T follicular helper cell (primary cell): Measurements from ENCODE around the gene ADORA1.

Experiments used
- DNase-seq: peaks from one replicate; pipeline ENCODE4 v3.0.0-alpha.2; 2020; ENCODE audit warnings: low read depth

The ADORA1 gene

DNA sequence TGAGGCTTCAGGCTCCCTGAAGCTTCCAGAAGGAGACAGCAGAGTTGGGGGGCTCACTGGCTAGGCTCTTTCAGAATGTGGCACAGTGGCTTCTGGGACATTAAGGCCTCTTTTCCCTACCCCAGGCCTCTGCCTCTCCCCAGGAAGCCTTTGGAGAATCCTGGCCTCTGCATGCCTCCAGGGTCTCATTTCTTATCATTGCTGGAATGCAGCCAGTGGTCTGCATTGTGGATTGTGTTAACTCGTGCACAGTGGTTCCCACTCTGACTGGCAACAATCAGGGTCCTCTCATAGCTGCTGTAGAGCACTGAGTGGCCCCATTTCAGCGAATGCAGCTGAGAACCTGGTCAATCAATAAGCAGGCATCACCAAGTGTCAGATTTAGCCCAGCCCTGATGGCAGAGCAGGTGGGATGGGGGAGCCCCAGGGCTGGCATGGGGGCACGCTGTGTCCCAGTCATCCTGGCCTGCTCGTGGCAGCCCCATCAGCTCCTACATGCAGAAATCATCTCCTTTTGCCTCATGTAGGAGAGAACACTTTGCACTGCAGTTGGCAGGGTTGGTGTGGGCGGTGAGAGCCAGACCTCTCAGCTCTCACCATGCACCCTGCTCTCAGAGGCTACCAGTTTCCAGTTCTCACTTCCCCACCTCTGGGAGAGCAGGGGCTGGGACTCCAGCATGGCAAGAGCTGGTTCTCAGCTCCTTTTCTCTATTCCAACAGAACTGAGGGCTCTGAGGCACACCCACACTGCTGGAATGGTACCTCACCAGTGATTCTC, 13.4 kb downstream of the ADORA1 start:
- DNase-seq = no peak

DNA sequence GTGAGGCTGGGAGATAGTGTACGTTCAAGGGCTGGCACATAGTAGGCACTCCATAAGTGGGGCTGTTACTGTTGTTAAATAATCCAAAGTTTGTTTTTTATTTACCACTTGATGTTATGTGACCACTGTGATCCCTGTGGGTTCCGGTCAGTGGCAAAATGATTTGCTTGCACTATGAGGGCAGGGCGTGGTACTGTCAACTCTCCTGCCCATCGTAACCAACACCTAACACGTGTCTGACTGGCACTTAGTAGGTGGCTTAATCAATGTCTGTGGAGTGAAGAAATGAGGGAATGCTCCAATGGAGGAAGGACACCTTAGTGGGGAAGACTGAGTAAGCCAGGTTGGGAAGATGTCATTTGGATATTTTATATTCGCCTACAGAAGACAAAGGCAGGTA, 14.6 kb downstream of the ADORA1 start:
- no peak for DNase-seq

DNA sequence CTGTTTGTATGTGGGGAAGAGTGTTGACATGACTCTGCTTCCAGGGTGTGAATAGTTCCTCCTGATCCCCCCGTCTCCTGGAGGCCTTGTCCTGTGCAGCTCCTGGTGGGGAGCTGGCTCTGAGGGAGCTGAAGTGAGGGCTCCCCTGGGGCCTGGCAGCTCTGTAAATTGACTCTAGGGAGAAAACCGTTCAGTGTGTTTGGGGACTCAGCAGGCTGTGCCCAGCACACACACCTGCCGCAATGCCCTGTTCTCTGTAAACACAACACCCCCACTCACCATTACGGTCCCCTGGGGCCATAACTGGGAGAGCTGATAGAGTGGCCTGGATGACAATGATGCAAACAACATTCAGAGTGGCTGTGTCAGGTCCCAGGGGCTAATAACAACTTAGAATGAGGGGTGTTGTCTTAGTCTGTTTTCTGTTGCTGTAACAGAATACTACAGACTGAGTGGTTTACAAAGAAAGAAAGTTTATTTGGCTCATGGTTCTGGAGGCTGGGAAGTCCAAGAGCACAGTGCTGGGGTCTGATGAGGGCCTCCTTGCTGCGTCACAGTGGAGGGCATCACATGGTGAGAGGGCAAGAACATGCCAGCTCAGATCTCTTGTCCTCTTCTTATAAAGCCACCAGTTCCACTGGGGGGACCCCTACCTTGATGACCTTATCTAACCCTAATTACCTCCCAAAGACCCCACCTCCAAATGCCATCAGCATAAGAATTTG, 15.3 kb downstream of the ADORA1 start:
- DNase-seq = no peak

DNA sequence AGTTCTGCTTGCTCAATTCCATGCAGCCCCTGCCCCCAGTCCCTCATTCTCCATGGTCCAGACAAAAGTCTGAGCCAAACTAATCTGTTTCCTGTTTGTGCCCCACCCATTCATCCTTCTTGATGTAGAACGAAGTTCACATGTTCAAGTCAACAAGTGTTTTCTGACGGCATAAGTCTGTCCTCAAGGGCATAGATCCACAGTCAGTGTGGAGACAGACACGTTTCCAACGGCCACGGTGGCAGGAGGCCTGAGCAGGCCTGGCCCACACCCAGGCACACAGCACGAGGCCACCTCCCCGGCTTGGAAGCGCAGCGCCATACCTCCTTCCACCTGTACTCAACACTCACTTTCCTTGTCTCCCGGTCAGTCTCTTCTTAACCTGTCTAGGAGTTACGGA, 16.1 kb downstream of the ADORA1 start:
- DNase-seq = no peak

DNA sequence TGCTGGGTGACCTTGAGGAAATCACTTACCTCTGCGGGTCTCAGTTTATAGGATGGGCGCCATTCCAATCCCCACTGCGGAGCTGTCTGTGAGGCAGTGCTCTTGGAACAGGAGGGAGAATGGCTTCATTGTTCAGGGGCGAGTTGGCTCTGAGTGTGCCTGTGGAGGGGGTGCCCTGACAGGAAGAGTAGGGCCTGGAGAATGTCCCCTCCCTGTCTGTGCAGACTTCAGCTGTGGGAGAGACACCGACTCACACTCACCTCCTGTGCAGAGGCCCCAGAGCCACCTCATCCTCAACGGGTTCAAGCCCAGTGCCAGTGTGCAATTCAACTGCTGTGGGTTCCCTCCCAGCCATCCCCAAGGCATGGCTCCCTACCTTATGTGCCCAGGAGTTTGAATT, 17.1 kb downstream of the ADORA1 start:
- DNase-seq = no peak

DNA sequence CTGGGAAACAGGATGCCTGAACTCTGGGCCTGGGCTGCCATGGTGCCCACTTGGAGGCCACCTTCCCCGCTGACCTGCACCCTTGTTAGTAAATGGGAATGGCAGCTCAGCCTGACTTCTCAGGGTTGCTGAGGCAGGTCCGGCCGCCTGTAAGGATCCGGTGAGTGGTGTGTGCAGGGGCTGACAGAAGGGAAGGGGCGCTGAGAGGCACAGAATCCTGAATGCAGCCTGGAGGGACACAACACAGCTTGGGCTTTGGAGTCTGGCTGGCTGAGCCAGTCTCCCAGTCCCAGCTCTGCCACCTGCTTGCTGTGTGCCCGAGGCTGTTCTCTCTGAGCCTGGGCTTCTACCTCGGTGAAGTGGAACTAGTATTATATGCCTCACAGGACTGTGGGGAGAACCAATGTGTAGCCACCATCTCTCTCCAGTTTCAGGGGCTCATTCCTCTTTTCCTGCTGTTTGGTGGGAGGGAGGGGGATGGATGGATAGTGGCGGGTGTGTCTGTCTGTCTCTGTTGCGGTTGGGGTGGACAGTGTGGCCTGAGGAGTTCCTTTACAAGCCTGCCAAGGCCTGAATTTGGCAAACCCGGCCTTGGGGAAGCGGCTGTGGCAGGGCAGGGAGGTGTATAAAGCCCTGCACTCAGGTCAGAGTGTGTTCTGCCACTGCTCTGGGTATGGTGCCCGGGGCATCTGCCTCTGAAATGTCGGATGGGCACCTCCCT, 18.0 kb downstream of the ADORA1 start:
- DNase-seq = no peak

- DNase-seq = no peak
These were observed 18.5 kb downstream of the ADORA1 start for GRCh38 chr1:203146042-203146369.

DNA sequence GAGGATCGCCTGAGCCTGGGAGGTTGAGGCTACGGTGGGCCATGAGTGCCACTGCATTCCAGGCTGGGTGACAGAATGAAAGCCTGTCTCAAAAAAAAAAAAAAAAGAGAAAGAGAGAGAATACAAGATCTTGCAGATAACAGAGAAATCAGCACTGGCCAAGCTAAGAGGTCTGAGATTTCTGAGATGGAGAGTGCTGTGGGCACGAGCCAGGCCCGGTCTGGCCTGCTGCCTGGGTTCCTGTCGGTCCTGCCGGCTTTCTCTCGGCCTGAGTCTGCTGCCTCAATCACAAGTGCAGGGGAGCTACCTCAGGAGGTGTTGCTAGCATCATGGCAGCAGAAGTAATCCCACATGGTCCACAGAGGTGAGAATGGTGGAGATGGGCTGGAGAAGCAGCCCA, 19.0 kb downstream of the ADORA1 start:
- no peak for DNase-seq

DNA sequence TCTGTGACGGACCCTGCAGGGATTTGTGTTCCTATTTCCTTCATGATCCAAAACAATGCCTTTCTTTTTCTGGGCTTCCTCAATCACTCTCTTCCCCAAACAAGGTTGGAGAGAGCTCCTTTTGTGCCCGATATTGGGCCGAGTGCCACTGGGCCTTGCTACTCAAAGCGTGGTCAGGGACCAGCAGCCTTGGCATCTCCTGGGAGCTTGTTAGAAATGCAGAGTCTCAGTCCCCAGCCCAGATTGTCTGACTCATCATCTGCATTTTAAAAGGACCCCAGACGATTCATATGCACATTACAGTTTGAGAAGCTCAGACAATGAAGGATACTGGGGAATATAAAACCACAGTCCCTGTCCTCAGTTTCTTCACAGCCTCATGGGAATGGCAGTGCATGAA, 19.9 kb downstream of the ADORA1 start:
- no peak for DNase-seq

DNA sequence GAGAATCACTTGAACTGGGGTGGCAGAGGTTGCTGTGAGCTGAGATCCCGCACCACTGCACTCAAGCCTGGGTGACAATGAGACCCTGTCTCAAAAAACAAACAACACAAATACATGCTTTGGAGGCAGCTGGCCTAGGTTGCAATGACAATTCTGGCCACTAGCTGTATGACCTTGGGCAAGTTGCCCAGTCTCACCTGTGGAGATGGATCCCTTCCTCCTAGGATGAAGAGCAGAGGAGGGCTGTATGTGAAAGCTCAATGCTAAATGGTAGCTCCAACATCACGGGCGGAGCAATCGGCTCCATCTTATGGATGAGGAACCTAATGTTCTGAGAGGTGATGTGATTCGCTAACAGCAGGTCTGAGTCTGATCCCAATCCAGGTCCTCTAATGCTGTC, 20.6 kb downstream of the ADORA1 start:
- no peak for DNase-seq

DNA sequence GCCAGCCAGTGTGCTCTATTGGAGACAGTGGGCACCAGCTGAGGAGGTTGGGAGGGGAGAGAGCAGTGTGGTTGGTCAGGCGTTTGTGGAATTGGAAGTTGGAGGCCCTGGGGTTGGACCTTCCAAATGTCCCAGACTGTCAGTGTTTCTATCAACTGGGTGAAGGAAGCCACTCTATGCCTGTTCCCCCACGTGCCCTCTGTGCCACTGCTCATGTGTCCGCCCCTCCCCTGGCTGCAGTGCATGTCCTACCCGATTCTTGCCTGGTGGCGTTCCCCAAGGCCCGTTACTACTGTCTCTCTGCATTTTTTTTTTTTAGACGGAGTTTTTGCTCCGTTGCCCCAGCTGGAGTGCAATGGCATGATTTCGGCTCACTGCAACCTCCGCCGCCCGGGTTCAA, 21.1 kb downstream of the ADORA1 start:
- DNase-seq = no peak

- DNase-seq = no peak
These were observed 21.8 kb downstream of the ADORA1 start for GRCh38 chr1:203149188-203149840.

DNA sequence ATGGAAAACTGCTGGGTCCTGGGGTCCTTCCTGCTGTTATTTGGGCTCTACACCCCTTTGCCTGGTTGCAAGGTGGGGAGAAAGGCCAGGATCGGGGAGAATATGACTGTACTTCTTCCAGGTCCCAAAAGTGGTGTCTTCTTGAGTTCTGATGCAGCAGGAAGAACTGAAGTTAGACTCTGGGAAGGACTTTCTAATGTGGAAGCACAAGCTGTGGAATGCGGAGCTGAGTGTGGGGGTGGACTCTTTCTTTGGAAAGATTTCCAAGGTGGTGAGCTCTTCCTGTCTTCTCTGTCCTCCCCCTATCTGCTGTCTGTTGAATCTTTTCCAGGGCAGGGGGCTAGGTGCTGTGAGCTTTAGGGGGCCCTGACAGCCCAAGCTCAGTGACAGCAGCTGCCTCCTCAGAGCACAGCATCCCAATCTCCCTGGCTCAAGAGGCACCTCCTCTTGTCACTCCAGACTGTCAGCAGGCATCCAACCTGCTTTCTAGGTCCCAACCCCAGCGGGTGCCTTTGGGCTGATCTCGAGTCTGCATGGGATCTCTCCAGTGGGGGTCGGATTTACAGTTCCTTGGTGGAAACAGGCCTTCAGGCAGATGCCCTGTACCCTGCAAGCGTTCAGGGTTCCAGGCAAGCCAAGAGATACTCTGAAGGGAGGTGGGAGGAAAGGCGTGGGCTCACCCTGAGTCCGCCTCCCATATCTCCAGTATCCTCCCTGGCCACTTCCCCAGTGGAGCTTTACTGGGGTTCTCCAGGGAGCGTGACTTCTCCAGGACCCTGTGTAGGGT, 23.2 kb downstream of the ADORA1 start:
- no peak for DNase-seq

- DNase-seq = no peak
These were observed 24.0 kb downstream of the ADORA1 start for GRCh38 chr1:203151362-203152157.

- no peak for DNase-seq
These were observed 24.9 kb downstream of the ADORA1 start for GRCh38 chr1:203152158-203153034.

- no peak for DNase-seq
These were observed 25.8 kb downstream of the ADORA1 start for GRCh38 chr1:203153051-203153988.

DNA sequence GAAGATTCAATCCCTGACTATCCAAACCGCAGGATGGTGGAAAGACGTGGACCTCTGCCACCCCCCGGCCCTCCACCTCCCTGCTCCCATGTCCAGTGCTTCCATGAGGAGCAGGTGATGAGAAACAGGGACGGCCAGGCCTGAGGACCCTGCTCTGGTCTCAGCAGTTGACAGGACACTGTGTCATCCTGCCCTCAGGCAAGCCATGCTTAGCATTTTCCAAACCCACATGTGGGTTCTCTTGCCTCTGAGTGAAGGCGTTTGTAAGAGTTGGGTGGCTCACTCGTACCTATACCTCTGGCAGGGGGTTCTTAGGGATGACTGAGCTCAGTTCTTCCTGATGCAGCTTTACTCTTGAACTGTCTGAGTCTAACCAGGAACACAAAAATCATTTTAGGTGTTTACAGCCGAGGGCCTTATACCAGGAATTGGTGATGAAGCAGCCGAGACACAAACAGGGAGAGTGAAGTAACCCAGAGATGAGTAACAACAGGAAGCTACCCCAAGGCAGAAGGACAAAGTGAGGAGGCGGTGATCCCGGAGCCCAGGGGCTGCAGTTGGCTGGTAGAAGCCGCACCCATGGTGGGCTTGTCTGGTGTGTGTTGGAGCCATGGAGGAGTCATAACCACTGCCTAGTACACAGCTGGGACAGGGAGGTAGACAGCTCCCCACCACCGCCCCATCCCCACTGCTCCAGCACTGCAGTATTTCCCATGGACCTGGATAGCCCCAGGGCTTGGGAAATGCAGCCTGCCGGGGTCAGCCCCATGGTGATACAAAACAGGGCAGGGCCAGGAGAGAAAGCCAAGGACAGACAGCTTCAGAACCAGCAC, 26.7 kb downstream of the ADORA1 start:
- no peak for DNase-seq

DNA sequence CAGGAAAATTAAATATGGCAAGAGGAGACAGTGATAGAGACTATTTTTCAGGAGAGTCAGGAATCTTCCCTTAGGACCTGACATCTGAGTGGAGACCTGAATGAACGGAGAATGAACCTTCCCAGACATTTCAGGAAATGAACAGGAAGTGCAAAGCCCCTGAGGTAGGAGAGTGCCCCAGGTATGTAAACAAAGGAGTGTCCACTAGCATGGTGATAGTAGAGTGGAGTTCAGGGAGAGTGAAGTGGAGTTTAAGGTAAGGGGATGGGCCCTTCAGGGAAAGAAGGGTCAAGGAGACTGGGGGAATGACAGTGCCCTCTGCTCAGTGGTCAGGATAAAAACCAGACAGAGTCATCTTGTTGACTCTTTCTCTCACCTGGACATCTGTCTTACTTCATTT, 28.8 kb downstream of the ADORA1 start:
- no peak for DNase-seq
